ENCODE results near the gene MYEOV. TPM values are rescaled to one million over a fixed set of nuclear protein-coding genes. Genes with fewer than 3 reads are reported as not detected.

Gene MYEOV
- total and polyA plus RNA-seq, 2 of the 8 experiments (the other 6 are each of a cell fraction or from before 2014, with no cell fraction given): 0.44 to 0.67 TPM

- no peak for TF ChIP-seq CTCF (IDR thresholded peaks at IDR 0.05; ENCODE audit: control extremely low read depth in 1 of 3, insufficient read depth in 1 of 3, low read depth in 1 of 3, low read length in 3 of 3)
Measured at GRCh38 chr11:69273571-69273970, 20.4 kb upstream of the MYEOV start (continued).

Data from H1 (cell line).